ENCODE results near the gene ZC2HC1B.
A peak's percentile ranks its signal among the peaks of the same experiment; 100 is the strongest.

ZC2HC1B gene

GRCh38 chr6:143936778-143937667 lies 72.7 kb downstream of the ZC2HC1B start:
- no peak for DNase-seq

DNA sequence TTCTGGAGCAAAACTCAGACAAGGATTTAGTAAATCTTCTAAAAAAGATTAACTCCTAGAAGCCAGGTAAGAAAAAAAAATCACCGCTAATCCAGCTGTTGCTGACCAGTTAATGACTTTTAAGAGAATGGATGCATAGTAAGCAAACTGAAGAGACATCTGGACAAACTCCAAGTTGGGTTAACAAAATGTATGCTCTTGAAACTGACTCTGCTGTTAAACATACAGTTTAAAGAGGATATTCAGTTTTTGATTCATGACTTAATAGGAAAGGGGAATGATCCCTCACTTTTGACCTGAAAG lies 73.3 kb downstream of the ZC2HC1B start:
- DNase-seq, result no peak

GRCh38 chr6:143939364-143939763 lies 75.1 kb downstream of the ZC2HC1B start:
- DNase-seq, result no peak

GRCh38 chr6:143940011-143940597 lies 75.8 kb downstream of the ZC2HC1B start:
- peak; percentile 7 for DNase-seq

GRCh38 chr6:143941852-143942627 lies 77.8 kb downstream of the ZC2HC1B start:
- peak; percentile 47 for DNase-seq

GRCh38 chr6:143948208-143948607 lies 83.9 kb downstream of the ZC2HC1B start:
- no peak for DNase-seq

DNA sequence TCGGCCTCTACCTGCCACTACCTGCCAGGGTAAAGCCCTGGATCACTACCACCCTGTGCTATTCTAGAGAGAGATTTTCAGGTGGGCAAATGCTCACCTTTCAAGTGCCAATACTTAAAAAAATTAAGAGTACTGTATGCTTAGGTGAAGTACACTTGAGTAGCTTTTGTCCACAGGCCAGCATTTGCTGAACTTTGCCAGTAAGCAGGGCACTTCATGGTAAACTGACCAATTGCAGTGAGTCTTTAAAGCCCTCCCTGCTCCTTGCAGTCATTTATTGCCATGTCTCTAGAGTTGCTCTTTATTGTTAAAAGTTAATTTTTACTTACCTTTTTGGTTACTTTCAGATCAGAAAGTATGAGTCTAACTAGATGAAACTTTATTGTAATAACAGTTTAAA lies 85.3 kb downstream of the ZC2HC1B start:
- DNase-seq, result no peak

DNA sequence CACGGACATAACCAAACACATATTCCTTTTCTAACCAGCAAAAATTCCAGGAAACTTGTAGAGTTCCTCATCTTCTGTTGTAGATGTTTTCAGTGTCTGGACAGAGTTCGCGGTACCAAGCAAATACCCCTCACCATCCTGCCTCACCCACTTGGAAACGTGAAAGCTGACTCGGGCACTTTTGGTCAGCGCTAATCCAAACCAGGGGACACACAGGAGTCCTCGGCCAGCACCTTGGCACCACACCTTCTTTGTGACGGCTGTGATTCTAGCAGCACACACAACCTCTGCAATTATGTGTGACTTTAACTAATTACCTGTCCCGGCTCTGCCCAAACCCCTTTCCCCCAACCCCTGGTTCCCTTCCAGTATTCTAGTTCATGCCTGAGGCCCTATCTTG lies 85.7 kb downstream of the ZC2HC1B start:
- no peak for DNase-seq

DNA sequence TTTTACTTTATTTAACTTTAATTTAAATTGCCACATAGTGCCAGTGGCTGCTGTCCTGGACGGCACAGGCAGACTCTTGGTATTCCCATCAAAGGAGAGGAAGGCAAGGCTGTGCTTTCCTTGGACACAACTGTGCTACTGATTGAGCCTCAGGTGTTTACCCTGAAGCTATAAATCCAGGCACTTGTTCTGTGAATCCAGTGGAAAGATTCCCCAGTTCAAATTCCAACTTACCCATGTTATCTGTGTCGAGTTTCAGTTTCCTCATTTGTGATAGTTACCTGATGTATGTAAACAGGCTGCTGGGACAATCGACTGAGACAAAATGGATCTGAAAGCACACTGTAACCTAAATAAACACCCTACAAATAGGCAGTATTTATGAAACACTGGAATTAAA lies 86.6 kb downstream of the ZC2HC1B start:
- DNase-seq, result no peak

DNA sequence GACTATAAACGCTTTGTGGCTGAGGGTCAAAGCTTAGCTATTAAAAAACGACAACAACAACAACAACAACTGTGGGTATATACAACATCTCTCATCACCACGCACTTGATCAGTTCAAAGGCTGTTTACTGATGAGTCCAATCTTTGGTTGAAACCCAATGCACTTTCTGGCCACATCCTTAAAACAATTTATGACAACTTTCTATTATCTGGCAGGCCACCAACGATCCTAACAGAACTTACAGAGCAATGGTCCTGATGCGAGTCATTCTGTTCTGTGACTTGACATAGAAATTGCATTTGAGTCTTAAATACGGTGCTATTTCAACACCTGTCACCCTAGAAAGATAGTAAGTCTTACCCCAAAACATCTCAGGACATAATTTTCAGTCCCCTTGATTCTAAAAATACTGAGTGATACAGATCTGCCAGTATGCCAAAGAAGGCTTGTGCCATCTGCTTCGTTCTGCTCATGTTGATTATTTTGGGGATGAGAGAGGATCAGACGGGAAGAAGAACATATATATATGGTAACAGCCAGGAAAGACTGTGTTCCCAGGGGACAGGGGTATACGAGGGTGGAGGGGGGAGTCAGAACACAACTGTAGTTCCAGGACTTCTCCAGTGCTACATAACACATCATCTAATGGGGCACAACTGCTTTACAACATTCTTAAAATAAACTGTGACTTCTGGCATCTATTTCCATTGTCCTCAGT lies 87.9 kb downstream of the ZC2HC1B start:
- no peak for DNase-seq

DNA sequence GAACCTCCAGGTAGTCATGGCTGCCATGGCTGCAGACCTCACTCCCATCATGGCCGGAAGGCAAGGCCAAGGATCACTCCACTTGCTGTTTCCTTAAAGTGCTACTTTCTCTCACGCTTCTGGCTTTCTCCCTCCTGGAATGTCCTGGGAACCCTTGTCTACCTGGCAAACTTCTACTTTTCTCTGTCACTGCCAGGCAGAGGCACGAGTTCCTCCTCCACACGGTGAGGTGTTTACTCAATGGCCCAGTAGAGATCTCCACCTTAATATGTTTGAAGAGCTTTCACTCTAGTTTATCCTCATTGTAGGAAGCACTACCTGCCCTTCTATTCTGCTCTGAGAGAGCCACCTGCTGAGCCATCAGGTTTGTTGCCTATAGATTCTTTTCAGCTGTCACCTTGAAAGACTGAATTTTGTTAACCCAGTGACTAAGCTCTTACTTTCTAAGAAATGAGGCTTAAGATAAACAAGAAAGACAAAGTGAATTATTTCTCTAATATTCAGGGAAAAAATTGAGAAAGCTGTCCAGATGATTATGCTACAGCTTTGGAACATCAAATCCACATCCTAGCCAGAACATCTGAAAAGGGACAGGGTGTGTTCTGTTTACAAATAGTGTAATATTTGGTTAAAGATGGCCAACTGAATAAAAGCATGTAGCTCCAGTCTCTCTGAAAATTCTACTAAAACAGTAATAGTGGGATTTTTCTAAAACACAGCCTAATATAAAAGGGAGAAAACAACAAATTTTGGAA lies 88.8 kb downstream of the ZC2HC1B start:
- DNase-seq, result no peak

GRCh38 chr6:143953922-143954321 lies 89.6 kb downstream of the ZC2HC1B start:
- no peak for DNase-seq

- no peak for DNase-seq
Measured at GRCh38 chr6:143955971-143956370, 91.7 kb downstream of the ZC2HC1B start.

DNA sequence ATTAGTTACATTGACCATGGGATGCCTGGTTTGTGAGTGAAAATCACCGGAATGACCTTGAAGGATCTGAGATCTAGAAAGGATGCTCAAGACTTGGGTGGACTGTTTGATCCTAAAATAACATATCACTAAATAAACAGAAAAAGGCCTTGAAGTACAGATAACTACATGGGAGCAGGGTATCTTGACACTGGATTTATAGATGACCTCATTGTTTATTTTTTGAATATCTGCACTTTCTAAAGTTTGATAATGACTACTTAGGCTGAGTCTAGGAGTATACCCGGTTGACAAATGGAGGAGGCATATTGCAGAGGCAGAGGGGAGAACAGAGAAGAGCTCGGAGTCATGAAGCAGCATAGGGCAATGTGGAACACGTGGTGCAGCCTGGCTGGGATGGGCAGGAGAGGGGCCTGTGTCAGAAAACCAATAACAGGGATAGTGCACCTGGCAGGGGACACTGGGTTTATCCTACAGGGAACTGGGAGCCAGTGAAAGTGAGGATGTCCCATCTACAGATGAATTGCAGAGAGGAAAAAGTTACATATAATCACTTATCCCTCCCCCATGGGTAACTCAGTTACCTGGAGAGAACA lies 93.5 kb downstream of the ZC2HC1B start:
- no peak for DNase-seq

DNA sequence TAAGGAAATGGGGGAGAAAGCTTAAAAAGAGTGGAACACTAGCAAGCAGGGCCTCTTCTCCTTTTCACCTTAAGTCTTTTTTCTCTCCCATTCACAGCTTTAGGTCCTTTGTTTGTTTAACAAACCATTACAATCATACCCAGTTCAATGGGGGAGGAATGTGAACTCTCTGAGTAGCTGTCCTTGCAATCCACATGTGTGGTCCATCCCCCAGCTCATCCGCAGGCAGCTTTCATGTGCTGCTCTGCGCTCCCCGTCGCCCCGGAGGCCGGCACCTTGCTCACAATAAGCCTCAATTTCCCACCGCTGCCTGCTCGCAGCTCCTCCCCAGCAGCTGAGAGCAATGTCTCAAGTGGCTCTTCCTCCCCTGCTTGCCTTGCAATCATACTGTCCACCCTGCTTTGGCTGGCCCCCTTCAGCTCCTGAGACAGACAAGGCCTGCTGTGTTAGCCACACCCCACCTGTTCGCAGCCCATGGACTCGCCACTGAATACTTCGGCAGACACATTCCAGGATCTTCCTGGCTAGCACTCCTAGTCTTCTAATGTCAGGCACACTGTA lies 94.6 kb downstream of the ZC2HC1B start:
- DNase-seq, result no peak

DNA sequence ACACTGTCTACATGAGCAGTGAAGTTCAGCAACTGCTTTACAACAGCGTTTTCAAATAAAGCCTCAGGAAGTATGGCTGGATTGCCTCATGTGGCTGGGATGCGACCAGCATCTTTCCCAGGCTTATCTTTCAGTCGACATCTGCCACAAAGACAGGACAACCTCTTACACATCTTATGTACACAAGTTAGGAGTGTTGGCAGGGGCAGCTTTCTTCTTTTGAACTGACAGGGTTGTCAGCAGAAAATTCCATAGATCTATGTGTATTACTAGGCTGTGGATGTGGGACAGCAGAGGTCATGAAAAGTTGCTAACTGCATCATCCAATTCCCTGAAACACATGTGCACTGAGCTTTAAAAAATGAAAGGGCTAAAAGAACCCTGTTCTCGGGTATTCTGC lies 95.7 kb downstream of the ZC2HC1B start:
- DNase-seq, result no peak

GRCh38 chr6:143961066-143961465 lies 96.8 kb downstream of the ZC2HC1B start:
- DNase-seq, result no peak

DNA sequence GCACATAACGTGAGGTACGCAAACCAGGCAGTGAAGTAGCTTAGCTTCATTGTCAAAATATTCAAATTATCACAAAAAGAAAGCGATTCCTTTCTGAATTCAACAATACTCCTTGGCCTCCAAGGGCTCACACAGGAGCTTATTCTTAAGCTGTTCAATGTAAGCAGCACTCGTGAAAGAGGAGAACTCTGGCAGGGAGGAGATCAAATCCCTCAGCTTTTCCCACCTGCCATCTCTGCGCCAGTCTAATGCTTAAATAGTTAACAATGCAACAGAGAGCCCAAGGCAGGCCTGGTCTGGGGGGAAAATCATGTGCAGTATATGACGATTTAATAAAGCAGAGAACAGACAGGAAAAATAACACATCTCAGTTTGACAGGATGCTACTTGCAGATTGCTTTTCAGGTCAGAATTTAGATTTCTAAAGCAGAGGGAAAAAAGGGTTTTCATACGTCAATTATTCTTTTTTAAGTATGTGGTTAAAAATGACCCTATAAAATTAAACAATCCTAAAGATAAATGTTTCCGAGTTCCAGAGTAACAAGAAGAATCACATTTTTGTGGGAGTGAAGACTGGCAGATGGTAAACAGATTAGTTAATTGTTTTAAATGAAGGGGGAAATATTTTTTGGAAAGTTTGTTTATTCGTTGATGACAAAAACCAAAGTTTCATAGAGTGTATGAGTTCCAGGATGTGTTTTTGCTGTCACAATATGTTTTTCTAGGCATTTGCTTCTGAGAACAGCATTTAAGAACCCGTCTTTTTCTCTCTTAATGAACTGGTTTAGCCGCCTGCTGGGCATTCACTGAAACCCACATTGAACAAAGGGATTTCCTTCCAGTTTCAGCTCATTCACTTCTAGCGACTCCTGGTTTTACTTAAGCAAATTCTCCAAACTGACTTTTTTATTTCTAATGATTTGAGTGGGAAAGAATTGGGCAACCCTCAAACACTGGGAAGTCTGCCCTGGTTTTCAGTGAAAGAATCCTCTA lies 97.9 kb downstream of the ZC2HC1B start:
- no peak for DNase-seq

DNA sequence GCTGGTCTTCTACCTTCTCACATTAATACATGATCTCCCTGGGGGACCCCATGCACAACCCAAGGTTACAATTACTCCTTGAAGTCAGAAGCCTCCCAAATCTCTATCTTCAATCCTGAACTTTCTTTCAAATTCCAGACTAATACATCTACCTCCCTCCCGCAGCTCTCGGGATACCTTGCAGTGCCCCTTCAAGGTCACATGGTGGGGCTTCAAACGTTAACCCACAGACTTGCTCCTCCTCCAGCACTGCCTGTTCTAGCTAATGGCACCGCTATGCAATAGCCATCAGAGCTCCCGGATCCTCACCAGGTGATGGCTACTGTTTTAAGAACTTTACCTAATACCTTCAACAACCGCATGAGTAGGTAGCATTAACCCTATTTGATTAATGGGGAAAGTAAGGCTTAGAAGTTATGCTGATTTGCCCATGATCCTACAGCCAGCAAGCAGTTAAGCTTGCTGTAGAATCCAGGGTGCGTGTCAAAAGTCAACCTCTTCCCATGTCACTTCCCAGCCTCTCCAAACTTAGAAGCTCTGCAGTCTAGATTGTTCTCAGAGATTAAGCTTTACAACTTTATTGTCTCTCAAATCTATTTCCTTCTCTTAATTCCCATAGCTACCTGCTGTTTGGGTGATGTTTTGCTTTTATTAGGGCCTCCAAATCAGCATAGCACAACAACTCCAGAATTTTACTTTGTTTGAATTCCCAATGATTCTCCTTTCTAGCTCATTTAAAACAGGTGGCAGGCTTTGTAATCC lies 99.1 kb downstream of the ZC2HC1B start:
- DNase-seq, result no peak

GRCh38 chr6:143964674-143965081 lies 100.4 kb downstream of the ZC2HC1B start:
- no peak for DNase-seq
